GM13976 (cell line): ENCODE data around the gene ARHGEF10L.

ENCODE experiments used
- DNase-seq: peaks from one replicate; pipeline ENCODE4 v3.0.0; 2012; ENCODE audit warnings: low spot score
- in situ Hi-C: fragments of 300-500 bp; cut with MboI; formaldehyde crosslinking; loops from one replicate; pipeline ENCODE4 v1.12.0; 2022; ENCODE audit warnings: low sequenced_read_pairs, mixed read lengths, inconsistent platforms; ENCODE audit not compliant: unreplicated experiment
- TF ChIP-seq, protein P1 (sequence below): IDR thresholded peaks from 2 replicates; pipeline ENCODE4 v1.5.1; 2012; ENCODE audit warnings: borderline replicate concordance, mild to moderate bottlenecking; ENCODE audit not compliant: insufficient read depth; ENCODE audit errors: extremely low read depth, missing control alignments, control extremely low read depth

The ARHGEF10L gene

DNA sequence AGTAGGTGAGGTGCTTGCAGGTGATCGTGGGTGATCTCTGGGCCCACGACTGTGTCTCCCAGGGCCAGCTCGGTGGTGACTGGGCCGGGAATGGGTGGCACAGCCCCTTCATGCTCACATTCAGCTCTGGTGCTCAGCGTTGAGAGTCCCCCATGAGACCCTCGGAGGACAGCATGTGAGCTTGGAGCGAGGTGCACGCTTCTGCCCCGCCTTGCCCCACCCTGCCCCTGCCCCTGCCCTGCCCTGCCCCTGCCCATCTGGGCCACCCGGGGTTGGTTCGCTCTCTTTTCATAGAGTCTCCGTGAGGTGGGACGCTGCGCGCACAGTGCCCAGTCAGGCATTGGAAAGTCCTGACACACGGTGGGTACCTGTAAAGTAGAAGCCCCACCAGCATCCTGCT lies 140.4 kb downstream of the ARHGEF10L start:
- in situ Hi-C loops, result no loop called here
- TF ChIP-seq, protein P1, sequence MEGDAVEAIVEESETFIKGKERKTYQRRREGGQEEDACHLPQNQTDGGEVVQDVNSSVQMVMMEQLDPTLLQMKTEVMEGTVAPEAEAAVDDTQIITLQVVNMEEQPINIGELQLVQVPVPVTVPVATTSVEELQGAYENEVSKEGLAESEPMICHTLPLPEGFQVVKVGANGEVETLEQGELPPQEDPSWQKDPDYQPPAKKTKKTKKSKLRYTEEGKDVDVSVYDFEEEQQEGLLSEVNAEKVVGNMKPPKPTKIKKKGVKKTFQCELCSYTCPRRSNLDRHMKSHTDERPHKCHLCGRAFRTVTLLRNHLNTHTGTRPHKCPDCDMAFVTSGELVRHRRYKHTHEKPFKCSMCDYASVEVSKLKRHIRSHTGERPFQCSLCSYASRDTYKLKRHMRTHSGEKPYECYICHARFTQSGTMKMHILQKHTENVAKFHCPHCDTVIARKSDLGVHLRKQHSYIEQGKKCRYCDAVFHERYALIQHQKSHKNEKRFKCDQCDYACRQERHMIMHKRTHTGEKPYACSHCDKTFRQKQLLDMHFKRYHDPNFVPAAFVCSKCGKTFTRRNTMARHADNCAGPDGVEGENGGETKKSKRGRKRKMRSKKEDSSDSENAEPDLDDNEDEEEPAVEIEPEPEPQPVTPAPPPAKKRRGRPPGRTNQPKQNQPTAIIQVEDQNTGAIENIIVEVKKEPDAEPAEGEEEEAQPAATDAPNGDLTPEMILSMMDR, result no peak
- DNase-seq, result no peak

DNA sequence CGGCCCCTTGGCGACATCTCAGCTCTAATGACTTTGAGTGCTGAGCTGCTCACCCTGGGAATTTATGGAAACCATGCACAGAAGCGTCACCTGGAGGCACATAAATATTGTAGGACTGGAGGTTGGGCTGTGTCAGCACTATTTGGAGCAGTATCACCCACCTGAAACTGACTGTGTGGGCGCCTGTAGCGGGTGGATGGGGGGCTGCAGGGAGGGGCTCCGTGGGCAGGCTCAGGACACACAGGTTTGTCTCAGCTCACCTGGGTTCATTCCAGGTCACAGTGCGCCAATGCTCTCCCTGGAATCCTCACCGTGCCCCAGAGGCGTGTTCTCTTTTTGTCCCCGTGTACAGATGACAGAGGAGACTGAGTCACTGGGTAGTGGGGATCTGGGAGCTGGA lies 140.8 kb downstream of the ARHGEF10L start:
- in situ Hi-C loops, result no loop called here
- no peak for DNase-seq
- TF ChIP-seq, protein P1, result no peak

DNA sequence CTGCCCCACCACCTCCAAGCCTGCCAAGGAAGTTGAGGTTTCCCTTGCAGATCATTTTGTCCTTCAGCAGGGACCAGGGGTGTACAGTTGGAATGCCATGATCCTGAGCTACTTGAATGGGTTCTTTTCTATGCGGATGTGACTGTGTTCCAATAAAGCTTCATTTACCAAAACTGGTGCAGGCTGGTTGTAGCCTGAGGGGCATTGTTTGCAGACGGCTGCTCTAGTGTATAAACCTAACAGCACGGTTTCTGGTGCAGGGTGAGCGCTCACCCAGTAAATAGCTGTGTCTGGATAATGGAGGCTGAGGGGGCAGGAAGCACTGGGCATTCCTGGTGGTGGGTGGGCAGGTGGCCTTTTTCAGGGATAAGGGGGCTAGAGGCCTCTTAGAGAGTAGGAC lies 142.9 kb downstream of the ARHGEF10L start:
- TF ChIP-seq, protein P1, result no peak
- no peak for DNase-seq
- in situ Hi-C loops, result no loop called here

DNA sequence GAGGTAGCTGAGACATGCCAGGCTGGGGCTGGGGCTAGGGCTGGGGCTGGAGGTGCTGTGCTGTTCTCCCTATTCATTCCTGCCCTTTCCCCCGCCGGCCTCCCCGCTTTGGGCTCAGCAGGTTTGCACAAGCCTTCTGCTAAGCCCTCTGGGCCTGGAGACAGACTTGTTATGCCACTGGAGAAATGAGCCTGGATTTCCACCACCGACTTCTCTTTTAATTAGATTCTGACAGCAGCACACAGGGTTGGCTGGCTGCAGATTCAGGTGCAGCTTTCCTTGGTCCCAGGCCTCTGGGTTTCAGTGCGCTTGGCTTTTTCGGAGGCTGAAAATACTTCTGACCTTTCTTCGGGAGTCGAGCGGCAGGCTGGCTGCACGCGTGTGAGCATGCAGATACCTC lies 144.1 kb downstream of the ARHGEF10L start:
- TF ChIP-seq, protein P1, result no peak
- in situ Hi-C loops, result no loop called here
- no peak for DNase-seq

DNA sequence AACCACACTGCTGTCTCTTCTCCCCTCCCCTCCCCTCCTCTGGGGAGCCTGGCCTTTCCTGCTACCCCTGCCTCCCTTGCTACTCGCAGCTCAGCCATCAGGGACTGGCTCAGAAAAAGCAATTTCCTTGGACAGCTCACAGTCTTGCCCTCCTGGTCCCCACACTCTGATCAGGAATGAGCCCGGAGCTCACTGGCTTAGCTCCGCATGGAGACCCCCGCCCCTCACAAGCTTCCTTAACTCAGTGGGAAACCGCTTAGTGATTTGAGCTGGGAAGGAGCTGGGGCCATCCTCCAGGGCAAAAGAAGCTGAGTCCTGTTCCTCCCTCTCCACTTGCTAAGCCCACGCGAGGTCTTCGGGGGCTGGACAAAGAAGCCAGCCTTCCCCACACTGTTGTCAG lies 145.3 kb downstream of the ARHGEF10L start:
- TF ChIP-seq, protein P1, result no peak
- DNase-seq, result no peak
- in situ Hi-C loops, result no loop called here

DNA sequence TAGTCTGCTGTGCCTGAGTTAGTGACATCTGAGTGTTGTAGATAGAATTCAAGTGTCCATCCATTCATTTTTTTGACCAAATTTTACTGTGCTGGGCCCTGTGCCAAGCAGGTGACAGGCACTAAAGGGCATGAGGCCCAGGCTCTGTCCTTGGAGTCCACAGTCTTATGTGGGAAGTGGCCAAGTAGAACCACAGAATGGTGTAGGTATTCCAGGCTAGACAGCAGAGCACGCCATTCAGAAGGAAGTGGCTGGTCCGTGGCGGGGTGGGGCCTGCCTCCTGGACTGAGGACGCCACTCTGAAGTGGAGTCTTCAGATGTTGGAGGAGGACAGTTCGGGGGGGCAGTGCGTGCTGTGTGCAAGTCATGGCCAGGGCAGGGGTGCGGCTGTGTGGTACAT lies 146.8 kb downstream of the ARHGEF10L start:
- TF ChIP-seq, protein P1, result no peak
- in situ Hi-C loops, result no loop called here
- no peak for DNase-seq

DNA sequence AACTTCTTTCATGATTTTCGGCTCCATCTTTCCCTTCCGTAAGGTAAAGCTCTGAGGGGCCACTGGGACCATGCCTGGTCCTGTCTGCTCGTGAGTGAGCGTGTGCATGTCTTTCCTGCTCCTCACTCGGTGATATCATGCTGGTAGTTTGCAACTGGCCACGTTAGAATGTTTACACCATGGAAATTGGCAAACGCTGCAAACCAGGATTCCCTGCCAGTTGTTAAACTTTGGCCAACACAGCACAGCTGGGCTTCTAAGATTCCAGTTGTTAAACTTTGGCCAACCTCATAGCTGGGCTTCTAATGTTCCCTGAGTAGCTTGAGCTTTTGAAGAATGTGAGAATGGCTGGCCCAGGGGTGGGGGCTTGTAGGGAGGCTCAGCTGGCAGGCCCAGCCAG lies 147.6 kb downstream of the ARHGEF10L start:
- TF ChIP-seq, protein P1, result no peak
- in situ Hi-C loops, result no loop called here
- DNase-seq, result no peak
